ENCODE measurements around the gene ZNF217.

DNA sequence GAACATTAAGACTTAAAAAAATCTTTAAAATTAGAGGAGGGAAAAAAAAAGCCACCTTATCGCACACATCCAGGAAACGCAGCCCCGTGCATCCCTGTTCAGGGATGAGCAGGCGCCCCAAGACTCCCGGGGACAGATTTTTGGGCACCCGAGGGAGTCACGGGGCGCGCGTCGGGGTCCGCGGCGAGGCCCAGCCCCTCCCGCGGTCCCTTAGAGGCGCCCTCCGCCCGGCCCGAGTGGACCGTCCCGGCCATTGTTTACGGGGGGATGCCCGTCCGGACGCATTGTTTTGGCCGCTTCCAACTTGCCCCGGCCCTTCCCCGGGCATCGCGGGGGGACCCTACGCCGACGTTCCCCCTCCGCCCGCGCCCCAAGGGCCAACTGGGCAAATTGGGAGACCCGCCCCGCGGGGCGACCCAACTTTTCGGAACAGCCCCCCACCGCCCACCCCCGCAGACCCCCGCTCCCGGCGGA lies 610 bp downstream of the ZNF217 start:
- TF ChIP-seq, protein P1, sequence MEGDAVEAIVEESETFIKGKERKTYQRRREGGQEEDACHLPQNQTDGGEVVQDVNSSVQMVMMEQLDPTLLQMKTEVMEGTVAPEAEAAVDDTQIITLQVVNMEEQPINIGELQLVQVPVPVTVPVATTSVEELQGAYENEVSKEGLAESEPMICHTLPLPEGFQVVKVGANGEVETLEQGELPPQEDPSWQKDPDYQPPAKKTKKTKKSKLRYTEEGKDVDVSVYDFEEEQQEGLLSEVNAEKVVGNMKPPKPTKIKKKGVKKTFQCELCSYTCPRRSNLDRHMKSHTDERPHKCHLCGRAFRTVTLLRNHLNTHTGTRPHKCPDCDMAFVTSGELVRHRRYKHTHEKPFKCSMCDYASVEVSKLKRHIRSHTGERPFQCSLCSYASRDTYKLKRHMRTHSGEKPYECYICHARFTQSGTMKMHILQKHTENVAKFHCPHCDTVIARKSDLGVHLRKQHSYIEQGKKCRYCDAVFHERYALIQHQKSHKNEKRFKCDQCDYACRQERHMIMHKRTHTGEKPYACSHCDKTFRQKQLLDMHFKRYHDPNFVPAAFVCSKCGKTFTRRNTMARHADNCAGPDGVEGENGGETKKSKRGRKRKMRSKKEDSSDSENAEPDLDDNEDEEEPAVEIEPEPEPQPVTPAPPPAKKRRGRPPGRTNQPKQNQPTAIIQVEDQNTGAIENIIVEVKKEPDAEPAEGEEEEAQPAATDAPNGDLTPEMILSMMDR (IDR thresholded peaks at IDR 0.05; ENCODE audit: low read depth, low read length): no peak
- TF ChIP-seq POLR2A (IDR thresholded peaks at IDR 0.05; ENCODE audit: extremely low read depth, insufficient read length) (no peak), MYC (IDR thresholded peaks at IDR 0.05; ENCODE audit: low read depth, low read length) (no peak)
- TF ChIP-seq, protein P2, sequence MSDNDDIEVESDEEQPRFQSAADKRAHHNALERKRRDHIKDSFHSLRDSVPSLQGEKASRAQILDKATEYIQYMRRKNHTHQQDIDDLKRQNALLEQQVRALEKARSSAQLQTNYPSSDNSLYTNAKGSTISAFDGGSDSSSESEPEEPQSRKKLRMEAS (IDR thresholded peaks at IDR 0.05; ENCODE audit: low read depth, low read length): no peak
